GM12874 (cell line): ENCODE results near the gene UBIAD1.

ENCODE experiments used
- CTCF ChIP-seq: IDR thresholded peaks from 2 replicates; pipeline ENCODE4 v1.5.1; 2011; ENCODE audit warnings: low read depth, mild to moderate bottlenecking, control low read depth, low read length, moderate library complexity; ENCODE audit not compliant: insufficient read depth

UBIAD1 gene

GRCh38 chr1:11333631-11334030 lies 60.6 kb downstream of the UBIAD1 start:
- no peak for TF ChIP-seq CTCF

- no peak for TF ChIP-seq CTCF
These were observed 61.3 kb downstream of the UBIAD1 start for GRCh38 chr1:11334261-11334804.

GRCh38 chr1:11334821-11335220 lies 61.8 kb downstream of the UBIAD1 start:
- TF ChIP-seq CTCF, result no peak

- no peak for TF ChIP-seq CTCF
These were observed 62.5 kb downstream of the UBIAD1 start for GRCh38 chr1:11335417-11336056.

GRCh38 chr1:11337580-11338073 lies 64.6 kb downstream of the UBIAD1 start:
- peak; percentile 79 for TF ChIP-seq CTCF
